ENCODE data around the gene CITED2. TPM values are rescaled to one million over a fixed set of nuclear protein-coding genes. Genes with fewer than 3 reads are reported as not detected.

The CITED2 gene
- total and polyA plus RNA-seq, 2 of the 8 experiments (the other 6 are each of a cell fraction or from before 2014, with no cell fraction given) = 89.1 to 115 TPM

DNA sequence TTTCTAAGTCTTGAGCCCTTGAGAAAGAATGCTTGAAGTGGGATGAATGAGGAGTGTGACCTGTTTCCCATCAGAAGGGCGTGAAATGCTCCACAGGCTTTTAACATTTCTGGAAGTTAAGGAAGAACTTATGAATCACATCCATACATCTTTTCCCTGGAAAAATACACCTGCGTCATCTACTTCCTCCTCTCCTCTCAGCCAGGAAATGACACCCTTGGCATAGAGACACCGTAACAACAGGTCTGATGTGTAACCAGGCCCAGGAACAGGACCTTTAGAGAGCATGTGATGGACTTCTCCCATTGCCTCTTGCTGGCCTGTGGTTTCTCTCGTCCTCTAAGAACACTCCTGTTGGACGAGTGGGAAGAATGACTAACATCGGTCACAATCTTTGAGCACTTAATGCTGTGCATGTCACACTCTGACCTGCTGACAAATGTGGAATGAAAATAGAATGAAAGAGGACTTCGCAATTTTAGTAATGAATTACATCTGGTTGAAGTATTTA is 28.5 kb upstream of the CITED2 start:
- H3K23me2 ChIP-seq (ENCODE audit: low read depth, low read length) = no peaks in the 10 kb centered on the region
- no peak overlapping the region for H3K18ac ChIP-seq (ENCODE audit: extremely low read depth, low read length)
- no peak for TF ChIP-seq FOSL1 (IDR thresholded peaks at IDR 0.05; ENCODE audit: insufficient read depth, low read depth, low read length)
- TF ChIP-seq YY1 (IDR thresholded peaks at IDR 0.05; ENCODE audit: low read depth, low read length) = no peak
- no peak for TF ChIP-seq GTF2F1 (IDR thresholded peaks at IDR 0.05; ENCODE audit: borderline replicate concordance, low read depth, low read length)
- no peak for TF ChIP-seq KDM1A (IDR thresholded peaks at IDR 0.05; ENCODE audit: borderline replicate concordance, low read length)
- no peak for TF ChIP-seq BCL11A (IDR thresholded peaks at IDR 0.05; ENCODE audit: low read depth in 2 of 2, low read length in 2 of 2)
- no peaks in the 10 kb centered on the region for H3K79me1 ChIP-seq (ENCODE audit: low read depth, low read length)
- no peak overlapping the region for H2BK15ac ChIP-seq (ENCODE audit: low read length)
- ChIA-PET CTCF (ENCODE audit: partially characterized antibody) (interaction anchor here (0.6 to 1.0 kb wide), 3 partner anchors 20 to 76 kb away, joined by 3 read pairs; no protein-coding TSS in a partner anchor), POLR2A (ENCODE audit: partially characterized antibody) (no interaction called here)
- no peaks in the 10 kb centered on the region for H3K79me2 ChIP-seq (ENCODE audit: control insufficient read depth in 1 of 2, insufficient read depth in 2 of 2, low read length in 2 of 2)
- no peak overlapping the region for H3K4ac ChIP-seq (replicated peaks; ENCODE audit: insufficient read length, low read depth, low read length)
- no peak overlapping the region for H4K91ac ChIP-seq (replicated peaks; ENCODE audit: insufficient read length, low read length)
- H3K23ac ChIP-seq (ENCODE audit: insufficient read length) = peak overlapping the region; percentile 28
- H3K9ac ChIP-seq (replicated peaks in 1 of 4; ENCODE audit: extremely low read depth in 1 of 4, low read depth in 3 of 4, low read length in 3 of 4) = no peak overlapping the region
- no peak overlapping the region for H2BK120ac ChIP-seq (replicated peaks; ENCODE audit: low read depth, low read length)
- no peak overlapping the region for H4K8ac ChIP-seq (ENCODE audit: extremely low read depth, insufficient read depth, low read length)
- no peak overlapping the region for H2BK12ac ChIP-seq (ENCODE audit: low read depth, low read length)
- H3K4me1 ChIP-seq (replicated peaks in 1 of 4; ENCODE audit: control insufficient read depth in 3 of 4, insufficient read depth in 4 of 4, low read length in 3 of 4) = no peaks in the 10 kb centered on the region
- H2BK5ac ChIP-seq (ENCODE audit: low read depth, low read length) = no peak overlapping the region
- H2AK5ac ChIP-seq (ENCODE audit: low read depth, low read length) = no peak overlapping the region
- no peak overlapping the region for H3K14ac ChIP-seq (ENCODE audit: insufficient read length)
- no peak overlapping the region for H2AFZ ChIP-seq (ENCODE audit: low read length)
- no peak overlapping the region for H3K27ac ChIP-seq (ENCODE audit: low read depth, low read length)
- WGBS, 2 experiments (ENCODE audit: extremely low coverage in 1 of 2, insufficient coverage in 1 of 2, insufficient read length in 1 of 2, insufficient replicate concordance in 2 of 2, low coverage in 1 of 2, low lambda C conversion rate in 2 of 2, missing lambda C conversion rate in 1 of 2) = 86% methylated on average over 7 of the region's 7 CpGs; no CpG with 5 or more reads in 1 of the 2 experiments
- H3K36me3 ChIP-seq (ENCODE audit: control insufficient read depth in 2 of 4, insufficient read depth in 4 of 4, low read length in 3 of 4) = no peaks in the 10 kb centered on the region
- no peaks in the 10 kb centered on the region for H3K9me3 ChIP-seq (ENCODE audit: insufficient read depth in 2 of 2, low read depth in 1 of 2, low read length in 1 of 2)
- H3K27me3 ChIP-seq (replicated peaks in 1 of 4; ENCODE audit: control insufficient read depth in 3 of 4, extremely low read depth in 1 of 4, insufficient read depth in 3 of 4, low read length in 3 of 4) = peaks cover 7 to 14% (median 11%) of the 10 kb centered on the region in 4 experiments; a peak in 6 of 7 replicates
- DNase-seq (ENCODE audit: low read depth in 1 of 2, low spot score in 2 of 2) = no peak
- no peak overlapping the region for H3K56ac ChIP-seq (replicated peaks; ENCODE audit: insufficient read length, low read depth, low read length)
- H4K20me1 ChIP-seq (replicated peaks in 1 of 2; ENCODE audit: control insufficient read depth in 1 of 2, insufficient read depth in 2 of 2, low read length in 2 of 2) = no peaks in the 10 kb centered on the region
- no peak overlapping the region for H4K5ac ChIP-seq (ENCODE audit: insufficient read length, low read depth, low read length)
- H3K4me2 ChIP-seq (ENCODE audit: insufficient read depth in 1 of 2, low read depth in 2 of 2, low read length in 2 of 2) = no peak overlapping the region
- H2BK20ac ChIP-seq (ENCODE audit: low read length) = no peak overlapping the region
- FAIRE-seq = no peak
- H3K4me3 ChIP-seq (ENCODE audit: extremely low read depth in 1 of 4, insufficient read depth in 2 of 4, low read depth in 3 of 4, low read length in 4 of 4) = no peak overlapping the region
